ENCODE measurements around the gene HDDC2.
"Not testable (repeated sequence)": the region's sequence is repeated elsewhere in the genome, so short reads cannot be mapped to it uniquely, and the experiment has no call there.

Gene HDDC2

GRCh38 chr6:125303512-125303854 lies 1.7 kb upstream of the HDDC2 start:
- Histone ChIP-seq H3K36me3 (ENCODE audit: control insufficient read depth, low read depth, low read length) (peaks cover 16% of the 10 kb centered on the region), H3K27me3 (ENCODE audit: control insufficient read depth, insufficient read depth, low read length) (no peaks in the 10 kb centered on the region), H3K4me1 (ENCODE audit: control insufficient read depth, low read depth, low read length) (peaks cover 7% of the 10 kb centered on the region), H3K9me3 (ENCODE audit: control insufficient read depth, low read depth, low read length) (no peaks in the 10 kb centered on the region), H3K9ac (ENCODE audit: low read length) (no peak overlapping the region), H3K27ac (ENCODE audit: low read length) (no peak overlapping the region), H3K4me3 (ENCODE audit: low read length) (no peak overlapping the region)

GRCh38 chr6:125302840-125303511 lies 1.2 kb upstream of the HDDC2 start:
- Histone ChIP-seq H3K4me1 (ENCODE audit: control insufficient read depth, low read depth, low read length) (peaks cover 7% of the 10 kb centered on the region), H3K9ac (ENCODE audit: low read length) (no peak overlapping the region), H3K27me3 (ENCODE audit: control insufficient read depth, insufficient read depth, low read length) (no peaks in the 10 kb centered on the region), H3K27ac (ENCODE audit: low read length) (no peak overlapping the region), H3K9me3 (ENCODE audit: control insufficient read depth, low read depth, low read length) (no peaks in the 10 kb centered on the region), H3K4me3 (ENCODE audit: low read length) (no peak overlapping the region), H3K36me3 (ENCODE audit: control insufficient read depth, low read depth, low read length) (peaks cover 21% of the 10 kb centered on the region)

DNA sequence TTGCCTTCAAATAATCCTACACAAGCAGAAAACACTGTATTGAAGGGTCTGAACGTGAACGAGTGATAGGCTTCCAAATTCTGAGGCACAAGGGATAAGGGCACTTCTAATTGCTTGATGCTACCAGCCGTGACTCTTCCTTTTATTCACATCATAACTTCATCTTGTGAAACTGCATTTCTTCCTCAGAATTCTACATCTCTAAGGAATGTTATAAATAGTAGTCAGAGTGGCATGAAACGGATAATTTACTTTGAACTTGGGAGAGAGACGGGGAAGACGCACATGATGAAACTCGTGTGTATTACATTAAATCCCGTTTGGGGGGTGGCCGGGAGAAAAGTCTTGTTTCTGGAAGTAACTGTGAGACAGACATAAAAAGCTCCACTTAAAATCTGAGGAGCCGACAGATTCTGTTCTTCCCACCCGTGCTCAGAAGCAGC lies 754 bp downstream of the HDDC2 start:
- peak overlapping the region; percentile 88 for H3K4me3 ChIP-seq (ENCODE audit: low read length)
- peak overlapping the region; percentile 78 for H3K9ac ChIP-seq (ENCODE audit: low read length)
- H3K4me1 ChIP-seq (ENCODE audit: control insufficient read depth, low read depth, low read length), result peaks cover 7% of the 10 kb centered on the region
- H3K9me3 ChIP-seq (ENCODE audit: control insufficient read depth, low read depth, low read length), result no peaks in the 10 kb centered on the region
- no peaks in the 10 kb centered on the region for H3K27me3 ChIP-seq (ENCODE audit: control insufficient read depth, insufficient read depth, low read length)
- peaks cover 38% of the 10 kb centered on the region for H3K36me3 ChIP-seq (ENCODE audit: control insufficient read depth, low read depth, low read length)
- peak overlapping the region; percentile 22 for H3K27ac ChIP-seq (ENCODE audit: low read length)

DNA sequence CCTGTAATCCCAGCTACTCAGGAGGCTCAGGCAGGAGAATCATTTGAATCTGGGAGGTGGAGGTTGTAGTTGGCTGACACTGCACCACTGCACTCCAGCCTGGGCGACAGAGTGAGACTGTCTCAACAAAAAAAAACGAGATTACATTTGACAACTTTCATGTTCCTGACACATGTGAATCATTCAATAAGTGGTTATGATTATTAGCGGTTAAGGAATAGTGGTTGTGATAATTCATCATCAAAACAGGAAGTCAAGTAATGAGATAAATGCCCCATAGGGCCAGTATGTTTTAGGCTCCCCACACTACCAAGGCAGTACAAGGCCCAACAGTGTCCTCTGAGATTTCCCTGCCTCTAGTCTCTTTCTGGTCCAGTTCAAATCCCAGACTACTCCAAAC lies 2.5 kb downstream of the HDDC2 start:
- Histone ChIP-seq H3K9ac (ENCODE audit: low read length) (no peak overlapping the region), H3K9me3 (ENCODE audit: control insufficient read depth, low read depth, low read length) (no peaks in the 10 kb centered on the region), H3K27ac (ENCODE audit: low read length) (no peak overlapping the region), H3K4me3 (ENCODE audit: low read length) (no peak overlapping the region), H3K27me3 (ENCODE audit: control insufficient read depth, insufficient read depth, low read length) (no peaks in the 10 kb centered on the region), H3K36me3 (ENCODE audit: control insufficient read depth, low read depth, low read length) (peaks cover 50% of the 10 kb centered on the region), H3K4me1 (ENCODE audit: control insufficient read depth, low read depth, low read length) (peaks cover 7% of the 10 kb centered on the region)

GRCh38 chr6:125296471-125296870 lies 5.3 kb downstream of the HDDC2 start:
- Histone ChIP-seq H3K4me3 (ENCODE audit: low read length) (no peak overlapping the region), H3K36me3 (ENCODE audit: control insufficient read depth, low read depth, low read length) (peaks cover 67% of the 10 kb centered on the region), H3K9me3 (ENCODE audit: control insufficient read depth, low read depth, low read length) (no peaks in the 10 kb centered on the region), H3K4me1 (ENCODE audit: control insufficient read depth, low read depth, low read length) (peaks cover 7% of the 10 kb centered on the region), H3K27me3 (ENCODE audit: control insufficient read depth, insufficient read depth, low read length) (no peaks in the 10 kb centered on the region), H3K27ac (ENCODE audit: low read length) (no peak overlapping the region), H3K9ac (ENCODE audit: low read length) (no peak overlapping the region)

DNA sequence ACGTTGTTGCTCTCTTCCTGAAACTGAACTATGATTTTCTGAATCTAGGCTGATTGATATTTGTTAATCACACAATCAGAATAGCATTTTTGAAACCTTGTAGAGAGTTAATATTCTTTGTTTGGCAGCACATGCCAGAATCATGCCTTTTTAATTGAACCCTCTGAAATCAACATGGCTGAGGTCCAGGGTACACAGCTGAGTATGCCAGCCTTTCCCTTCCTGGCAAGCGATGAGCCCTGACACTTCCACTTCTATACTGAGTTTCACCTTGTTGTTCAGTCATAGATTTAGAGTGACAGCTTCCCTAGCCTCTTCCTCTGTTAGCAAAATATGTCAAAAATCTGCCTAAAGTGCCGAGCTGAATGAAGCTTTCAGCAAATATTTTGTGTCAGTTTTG lies 6.8 kb downstream of the HDDC2 start:
- H3K27me3 ChIP-seq (ENCODE audit: control insufficient read depth, insufficient read depth, low read length), result no peaks in the 10 kb centered on the region
- H3K4me3 ChIP-seq (ENCODE audit: low read length), result no peak overlapping the region

GRCh38 chr6:125294036-125294435 lies 7.7 kb downstream of the HDDC2 start:
- Histone ChIP-seq H3K27ac (ENCODE audit: low read length) (no peak overlapping the region), H3K4me3 (ENCODE audit: low read length) (no peak overlapping the region), H3K9ac (ENCODE audit: low read length) (no peak overlapping the region), H3K9me3 (ENCODE audit: control insufficient read depth, low read depth, low read length) (no peaks in the 10 kb centered on the region), H3K36me3 (ENCODE audit: control insufficient read depth, low read depth, low read length) (peaks cover 63% of the 10 kb centered on the region), H3K4me1 (ENCODE audit: control insufficient read depth, low read depth, low read length) (no peaks in the 10 kb centered on the region), H3K27me3 (ENCODE audit: control insufficient read depth, insufficient read depth, low read length) (no peaks in the 10 kb centered on the region)

More for the DNA sequence above, 6.8 kb downstream of the HDDC2 start:
- H3K36me3 ChIP-seq (ENCODE audit: control insufficient read depth, low read depth, low read length), result peaks cover 70% of the 10 kb centered on the region
- no peak overlapping the region for H3K9ac ChIP-seq (ENCODE audit: low read length)
- H3K9me3 ChIP-seq (ENCODE audit: control insufficient read depth, low read depth, low read length), result no peaks in the 10 kb centered on the region
- no peak overlapping the region for H3K27ac ChIP-seq (ENCODE audit: low read length)
- no peaks in the 10 kb centered on the region for H3K4me1 ChIP-seq (ENCODE audit: control insufficient read depth, low read depth, low read length)

DNA sequence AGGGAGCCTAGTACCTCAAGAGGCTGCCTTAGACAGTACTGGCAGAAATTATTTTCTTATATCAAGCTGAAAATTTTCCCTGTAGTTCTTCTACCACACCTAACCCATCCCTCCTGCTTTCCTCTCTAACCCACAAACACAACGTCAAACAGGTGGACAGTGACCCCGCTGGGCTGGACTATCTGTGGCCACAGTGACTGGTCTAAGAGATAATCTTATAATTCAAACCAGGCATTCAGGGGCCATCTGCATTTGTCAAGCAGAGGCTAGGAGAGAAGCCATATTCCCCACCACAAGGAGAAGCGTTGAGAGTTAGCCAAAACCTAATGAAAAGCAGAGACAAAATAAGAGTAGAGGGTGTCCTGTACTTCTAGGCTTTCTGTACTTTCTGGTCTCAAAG lies 8.2 kb downstream of the HDDC2 start:
- no peaks in the 10 kb centered on the region for H3K4me1 ChIP-seq (ENCODE audit: control insufficient read depth, low read depth, low read length)
- H3K27ac ChIP-seq (ENCODE audit: low read length), result no peak overlapping the region
- H3K4me3 ChIP-seq (ENCODE audit: low read length), result no peak overlapping the region
- H3K9me3 ChIP-seq (ENCODE audit: control insufficient read depth, low read depth, low read length), result no peaks in the 10 kb centered on the region
- no peaks in the 10 kb centered on the region for H3K27me3 ChIP-seq (ENCODE audit: control insufficient read depth, insufficient read depth, low read length)
- no peak overlapping the region for H3K9ac ChIP-seq (ENCODE audit: low read length)
- peaks cover 59% of the 10 kb centered on the region for H3K36me3 ChIP-seq (ENCODE audit: control insufficient read depth, low read depth, low read length)

DNA sequence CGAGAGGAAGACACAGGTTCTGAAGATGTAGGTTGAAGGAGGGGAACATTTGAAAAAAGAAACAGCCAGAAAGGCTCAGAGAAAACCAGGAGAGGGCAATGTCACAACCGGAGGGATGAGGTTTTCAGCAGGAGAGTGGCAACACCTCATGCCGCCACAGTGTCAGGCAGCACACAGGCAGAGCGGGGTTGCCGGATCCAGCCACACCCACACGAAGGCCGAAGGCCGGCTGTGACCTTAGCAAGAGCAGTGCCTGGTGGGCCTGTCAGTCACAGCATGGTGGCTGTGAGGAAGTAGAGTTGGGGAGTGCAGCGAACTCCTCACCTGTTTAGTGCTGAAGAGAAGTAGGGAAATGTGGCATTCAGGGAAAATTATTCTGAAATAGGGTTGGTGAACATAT lies 14.0 kb downstream of the HDDC2 start:
- H3K27ac ChIP-seq (ENCODE audit: low read length), result no peak overlapping the region
- peaks cover 29% of the 10 kb centered on the region for H3K36me3 ChIP-seq (ENCODE audit: control insufficient read depth, low read depth, low read length)
- no peak overlapping the region for H3K4me3 ChIP-seq (ENCODE audit: low read length)
- H3K9ac ChIP-seq (ENCODE audit: low read length), result no peak overlapping the region
- no peaks in the 10 kb centered on the region for H3K9me3 ChIP-seq (ENCODE audit: control insufficient read depth, low read depth, low read length)
- H3K27me3 ChIP-seq (ENCODE audit: control insufficient read depth, insufficient read depth, low read length), result no peaks in the 10 kb centered on the region
- no peaks in the 10 kb centered on the region for H3K4me1 ChIP-seq (ENCODE audit: control insufficient read depth, low read depth, low read length)

DNA sequence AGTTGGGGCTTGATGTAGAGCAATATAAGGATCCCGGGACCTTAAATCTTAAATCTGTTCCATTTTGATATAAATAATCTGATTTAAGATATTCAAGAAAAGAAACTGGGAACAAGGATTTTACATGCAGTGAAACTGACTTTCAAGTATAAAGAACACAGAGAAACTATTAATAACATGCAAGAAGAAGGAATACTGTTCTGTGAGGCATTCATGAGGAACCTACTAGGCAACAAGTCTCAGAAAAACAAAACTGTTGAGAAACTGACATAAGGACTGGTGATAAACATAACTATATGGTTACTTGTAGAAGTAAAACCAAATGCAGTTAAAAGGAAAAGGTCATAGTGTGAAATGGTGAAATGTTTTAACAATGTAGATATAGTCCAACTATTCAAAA lies 15.8 kb downstream of the HDDC2 start:
- Histone ChIP-seq H3K9ac (ENCODE audit: low read length) (no peak overlapping the region), H3K27ac (ENCODE audit: low read length) (no peak overlapping the region), H3K27me3 (ENCODE audit: control insufficient read depth, insufficient read depth, low read length) (no peaks in the 10 kb centered on the region), H3K9me3 (ENCODE audit: control insufficient read depth, low read depth, low read length) (no peaks in the 10 kb centered on the region), H3K36me3 (ENCODE audit: control insufficient read depth, low read depth, low read length) (peaks cover 18% of the 10 kb centered on the region), H3K4me1 (ENCODE audit: control insufficient read depth, low read depth, low read length) (no peaks in the 10 kb centered on the region), H3K4me3 (ENCODE audit: low read length) (no peak overlapping the region)

- no peaks in the 10 kb centered on the region for H3K4me1 ChIP-seq (ENCODE audit: control insufficient read depth, low read depth, low read length)
- peaks cover 17% of the 10 kb centered on the region for H3K36me3 ChIP-seq (ENCODE audit: control insufficient read depth, low read depth, low read length)
- no peak overlapping the region for H3K9ac ChIP-seq (ENCODE audit: low read length)
- H3K9me3 ChIP-seq (ENCODE audit: control insufficient read depth, low read depth, low read length), result no peaks in the 10 kb centered on the region
- no peak overlapping the region for H3K27ac ChIP-seq (ENCODE audit: low read length)
- H3K27me3 ChIP-seq (ENCODE audit: control insufficient read depth, insufficient read depth, low read length), result no peaks in the 10 kb centered on the region
- no peak overlapping the region for H3K4me3 ChIP-seq (ENCODE audit: low read length)
These were observed 16.4 kb downstream of the HDDC2 start for GRCh38 chr6:125285353-125285752.

DNA sequence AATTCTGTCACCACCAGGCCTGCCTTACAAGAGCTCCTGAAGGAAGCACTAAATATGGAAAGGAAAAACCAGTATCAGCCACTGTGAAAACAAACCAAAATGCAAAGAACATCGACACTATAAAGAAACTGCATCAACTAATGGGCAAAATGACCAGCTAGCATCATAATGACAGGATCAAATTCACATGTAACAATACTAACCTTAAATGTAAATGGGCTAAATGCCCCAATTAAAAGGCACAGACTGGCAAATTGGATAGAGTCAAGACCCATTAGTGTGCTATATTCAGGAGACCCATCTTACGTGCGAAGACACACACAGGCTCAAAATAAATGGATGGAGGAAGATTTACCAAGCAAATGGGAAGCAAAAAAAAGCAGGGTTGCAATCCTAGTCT lies 19.3 kb downstream of the HDDC2 start:
- H3K4me3 ChIP-seq (ENCODE audit: low read length); H3K4me1 ChIP-seq (ENCODE audit: control insufficient read depth, low read depth, low read length); H3K9ac ChIP-seq (ENCODE audit: low read length); H3K9me3 ChIP-seq (ENCODE audit: control insufficient read depth, low read depth, low read length); H3K27ac ChIP-seq (ENCODE audit: low read length); H3K27me3 ChIP-seq (ENCODE audit: control insufficient read depth, insufficient read depth, low read length): not testable (repeated sequence)
- H3K36me3 ChIP-seq (ENCODE audit: control insufficient read depth, low read depth, low read length), result peaks cover 12% of the 10 kb centered on the region

Data from iPS-18a (cell line).